ENCODE results near the gene EPHA3. TPM values are rescaled to one million over a fixed set of nuclear protein-coding genes. Genes with fewer than 3 reads are reported as not detected.

The EPHA3 gene
- total RNA-seq, 2 donors from 2014 or later, result 0.15 to 0.18 TPM

DNA sequence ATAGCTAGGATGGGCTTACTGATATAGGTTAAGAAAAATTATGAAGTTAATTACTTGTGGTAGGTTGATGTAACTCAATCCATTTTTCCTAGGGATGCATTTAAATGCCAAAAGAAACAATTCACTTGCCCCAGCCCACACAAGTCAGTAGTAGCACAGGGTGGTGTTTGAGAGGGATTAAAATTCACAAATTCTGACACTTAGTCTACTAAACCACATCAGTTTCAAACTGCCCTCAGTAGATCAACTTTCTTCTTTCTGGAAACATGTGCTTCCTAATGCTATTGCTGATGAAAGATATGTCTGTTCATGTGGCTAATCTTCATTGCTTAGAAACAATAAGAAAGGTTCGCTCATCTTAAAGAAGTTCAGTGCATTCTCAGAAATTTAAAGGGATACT, 160.6 kb downstream of the EPHA3 start:
- WGBS, 2 experiments (ENCODE audit: insufficient coverage in 1 of 2, insufficient read length in 1 of 2), result 85 to 100% methylated on average over 1 of the region's 1 CpG
- Mint-ChIP-seq H3K36me3 (ENCODE audit: low read depth) (no peaks in the 10 kb centered on the region), H3K27me3 (ENCODE audit: insufficient read depth) (no peaks in the 10 kb centered on the region), H3K9me3 (no peaks in the 10 kb centered on the region), H3K4me3 (no peak overlapping the region), H3K4me1 (peaks cover 2% of the 10 kb centered on the region), H3K27ac (no peak overlapping the region)
- TF ChIP-seq, protein P1, sequence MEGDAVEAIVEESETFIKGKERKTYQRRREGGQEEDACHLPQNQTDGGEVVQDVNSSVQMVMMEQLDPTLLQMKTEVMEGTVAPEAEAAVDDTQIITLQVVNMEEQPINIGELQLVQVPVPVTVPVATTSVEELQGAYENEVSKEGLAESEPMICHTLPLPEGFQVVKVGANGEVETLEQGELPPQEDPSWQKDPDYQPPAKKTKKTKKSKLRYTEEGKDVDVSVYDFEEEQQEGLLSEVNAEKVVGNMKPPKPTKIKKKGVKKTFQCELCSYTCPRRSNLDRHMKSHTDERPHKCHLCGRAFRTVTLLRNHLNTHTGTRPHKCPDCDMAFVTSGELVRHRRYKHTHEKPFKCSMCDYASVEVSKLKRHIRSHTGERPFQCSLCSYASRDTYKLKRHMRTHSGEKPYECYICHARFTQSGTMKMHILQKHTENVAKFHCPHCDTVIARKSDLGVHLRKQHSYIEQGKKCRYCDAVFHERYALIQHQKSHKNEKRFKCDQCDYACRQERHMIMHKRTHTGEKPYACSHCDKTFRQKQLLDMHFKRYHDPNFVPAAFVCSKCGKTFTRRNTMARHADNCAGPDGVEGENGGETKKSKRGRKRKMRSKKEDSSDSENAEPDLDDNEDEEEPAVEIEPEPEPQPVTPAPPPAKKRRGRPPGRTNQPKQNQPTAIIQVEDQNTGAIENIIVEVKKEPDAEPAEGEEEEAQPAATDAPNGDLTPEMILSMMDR (conservative IDR thresholded peaks at IDR 0.05), result no peak
- H3K9me3 ChIP-seq (ENCODE audit: control insufficient read depth, low read length), result no peaks in the 10 kb centered on the region
- H3K27ac ChIP-seq (ENCODE audit: low read depth, low read length), result no peak overlapping the region
- no peaks in the 10 kb centered on the region for H3K4me1 ChIP-seq (ENCODE audit: control insufficient read depth, insufficient read depth, low read length)
- DNase-seq, result no peak
- H3K27me3 ChIP-seq (ENCODE audit: control insufficient read depth, insufficient read depth, low read length, poor library complexity, severe bottlenecking), result no peaks in the 10 kb centered on the region
- H3K9ac ChIP-seq (ENCODE audit: extremely low read depth, low read length, poor library complexity, severe bottlenecking), result no peak overlapping the region
- no peak overlapping the region for H3K4me3 ChIP-seq (ENCODE audit: low read length)
- no peaks in the 10 kb centered on the region for H3K36me3 ChIP-seq (ENCODE audit: control insufficient read depth, insufficient read depth, low read length)

DNA sequence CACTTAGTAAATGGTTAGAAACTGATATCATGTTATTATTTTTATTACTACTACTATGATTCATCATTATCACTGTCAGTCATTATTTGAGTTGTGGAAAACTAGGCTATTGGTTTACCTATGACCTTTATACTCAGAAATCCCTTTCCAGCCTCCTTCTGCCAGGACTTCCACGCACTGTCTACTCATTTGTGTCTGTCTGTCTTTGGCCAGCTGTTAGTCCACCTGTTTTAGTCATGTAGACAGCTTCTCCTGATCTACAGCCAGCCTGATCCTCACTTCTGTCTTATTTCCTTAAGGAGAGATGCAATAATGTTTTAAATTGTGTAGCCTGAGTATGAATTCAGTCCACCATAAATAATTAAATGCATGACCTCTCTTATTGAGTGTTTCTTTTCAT, 162.8 kb downstream of the EPHA3 start:
- Histone ChIP-seq H3K36me3 (ENCODE audit: control insufficient read depth, insufficient read depth, low read length) (no peaks in the 10 kb centered on the region), H3K27me3 (ENCODE audit: control insufficient read depth, insufficient read depth, low read length, poor library complexity, severe bottlenecking) (no peaks in the 10 kb centered on the region), H3K4me3 (ENCODE audit: low read length) (no peak overlapping the region), H3K27ac (ENCODE audit: low read depth, low read length) (no peak overlapping the region), H3K9me3 (ENCODE audit: control insufficient read depth, low read length) (no peaks in the 10 kb centered on the region), H3K9ac (ENCODE audit: extremely low read depth, low read length, poor library complexity, severe bottlenecking) (no peak overlapping the region), H3K4me1 (ENCODE audit: control insufficient read depth, insufficient read depth, low read length) (no peaks in the 10 kb centered on the region)
- H3K4me1 Mint-ChIP-seq, result no peaks in the 10 kb centered on the region
- no peak overlapping the region for H3K4me3 Mint-ChIP-seq
- WGBS, 2 experiments (ENCODE audit: insufficient coverage in 1 of 2, insufficient read length in 1 of 2), result 97 to 100% methylated on average over 1 of the region's 1 CpG
- TF ChIP-seq, protein P1 (conservative IDR thresholded peaks at IDR 0.05), result no peak
- no peaks in the 10 kb centered on the region for H3K27me3 Mint-ChIP-seq (ENCODE audit: insufficient read depth)
- DNase-seq, result no peak
- H3K36me3 Mint-ChIP-seq (ENCODE audit: low read depth), result no peaks in the 10 kb centered on the region
- H3K9me3 Mint-ChIP-seq, result no peaks in the 10 kb centered on the region
- H3K27ac Mint-ChIP-seq, result no peak overlapping the region

DNA sequence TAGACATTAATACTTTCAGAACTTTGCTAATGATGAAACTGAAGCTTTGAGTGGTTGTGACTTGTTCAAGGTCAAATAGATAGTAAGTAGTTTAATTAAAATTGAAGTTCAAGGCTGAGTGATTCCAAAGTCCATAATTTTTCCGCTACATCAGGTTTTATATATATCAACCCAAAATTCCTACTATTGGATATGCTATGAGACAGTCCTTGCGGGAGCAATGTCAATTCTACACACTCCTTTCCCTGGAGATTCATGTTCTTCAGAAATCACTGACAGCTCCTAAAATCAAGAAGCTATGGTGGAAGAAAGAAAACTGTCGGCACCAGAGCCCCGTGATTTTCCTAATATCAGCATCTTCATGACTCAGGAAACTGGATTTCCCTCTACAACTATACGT, 167.6 kb downstream of the EPHA3 start:
- Histone ChIP-seq H3K4me1 (ENCODE audit: control insufficient read depth, insufficient read depth, low read length) (no peaks in the 10 kb centered on the region), H3K36me3 (ENCODE audit: control insufficient read depth, insufficient read depth, low read length) (no peaks in the 10 kb centered on the region), H3K27ac (ENCODE audit: low read depth, low read length) (no peak overlapping the region), H3K9me3 (ENCODE audit: control insufficient read depth, low read length) (no peaks in the 10 kb centered on the region), H3K4me3 (ENCODE audit: low read length) (no peak overlapping the region), H3K27me3 (ENCODE audit: control insufficient read depth, insufficient read depth, low read length, poor library complexity, severe bottlenecking) (no peaks in the 10 kb centered on the region), H3K9ac (ENCODE audit: extremely low read depth, low read length, poor library complexity, severe bottlenecking) (no peak overlapping the region)
- Mint-ChIP-seq H3K27ac (no peak overlapping the region), H3K27me3 (ENCODE audit: insufficient read depth) (no peaks in the 10 kb centered on the region), H3K4me3 (no peak overlapping the region), H3K9me3 (no peaks in the 10 kb centered on the region), H3K36me3 (ENCODE audit: low read depth) (no peaks in the 10 kb centered on the region), H3K4me1 (peaks cover 19% of the 10 kb centered on the region)
- TF ChIP-seq, protein P1 (conservative IDR thresholded peaks at IDR 0.05), result no peak
- 70 to 99% methylated on average over 2 to 4 of the region's 5 CpGs for WGBS, 2 experiments (ENCODE audit: insufficient coverage in 1 of 2, insufficient read length in 1 of 2)
- no peak for DNase-seq
